IPS DF 4.7 (cell line): ENCODE measurements around the gene CTSE.
"Not testable (repeated sequence)": the region's sequence is repeated elsewhere in the genome, so short reads cannot be mapped to it uniquely, and the experiment has no call there.

Experiments
- DNase-seq: peaks from one replicate; pipeline ENCODE4 v3.0.0-alpha.2; 2013; ENCODE audit warnings: low spot score; ENCODE audit errors: extremely low read depth

The CTSE gene

DNA sequence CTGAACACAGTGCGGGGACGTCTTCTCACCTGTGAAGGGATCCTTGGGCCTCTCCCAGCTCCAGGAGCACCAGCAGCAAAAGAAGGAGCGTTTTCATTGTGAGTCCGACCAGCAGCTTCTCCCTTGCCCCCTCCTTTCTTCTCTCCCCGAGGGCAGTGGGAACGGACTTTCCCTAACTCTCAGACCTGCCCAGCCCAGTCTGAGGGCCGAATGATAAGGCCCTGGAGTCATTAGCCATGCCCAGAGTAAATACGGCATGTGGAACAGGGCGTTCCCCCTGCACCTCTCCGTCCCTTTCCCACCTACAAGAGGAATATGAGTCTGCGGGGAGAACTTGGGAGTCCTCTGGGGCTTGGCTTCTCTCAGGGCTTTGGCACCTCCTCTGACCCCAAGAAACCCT, at the start of gene CTSE:
TSS of gene CTSE (minus strand) at position 201 of the 400 bp plus-strand sequence. CDS start at position 97, 104 bp downstream.
- no peak for DNase-seq

DNA sequence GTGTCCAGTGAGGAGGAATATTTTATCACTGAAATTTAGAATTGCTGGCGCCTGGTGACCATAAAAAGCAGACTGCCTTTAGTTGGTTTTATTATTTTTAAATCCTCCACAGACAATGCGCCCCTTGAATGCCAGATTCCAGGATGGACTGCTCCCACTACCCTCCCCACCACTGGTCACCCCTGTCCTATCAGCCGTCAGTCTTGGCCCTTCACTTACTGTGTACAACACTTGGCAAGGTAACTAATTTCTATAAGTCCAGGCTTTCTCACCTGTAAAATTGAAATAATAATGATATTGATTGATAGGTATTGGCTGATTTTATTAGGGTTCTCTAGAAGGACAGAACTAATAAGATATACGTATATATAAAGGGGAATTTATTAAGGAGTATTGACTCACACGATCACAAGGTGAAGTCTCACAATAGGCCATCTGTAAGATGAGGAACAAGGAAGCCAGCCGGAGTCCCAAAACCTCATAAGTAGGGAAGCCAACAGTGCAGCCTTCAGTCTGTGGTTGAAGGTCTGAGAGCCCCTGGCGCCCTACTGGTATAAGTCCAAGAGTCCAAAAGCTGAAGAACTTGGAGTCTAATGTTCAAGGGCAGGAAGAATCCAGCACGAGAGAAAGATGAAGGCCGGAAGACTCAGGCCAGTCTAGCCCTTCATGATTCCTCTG, 47.1 kb upstream of the CTSE start:
- no peak for DNase-seq

DNA sequence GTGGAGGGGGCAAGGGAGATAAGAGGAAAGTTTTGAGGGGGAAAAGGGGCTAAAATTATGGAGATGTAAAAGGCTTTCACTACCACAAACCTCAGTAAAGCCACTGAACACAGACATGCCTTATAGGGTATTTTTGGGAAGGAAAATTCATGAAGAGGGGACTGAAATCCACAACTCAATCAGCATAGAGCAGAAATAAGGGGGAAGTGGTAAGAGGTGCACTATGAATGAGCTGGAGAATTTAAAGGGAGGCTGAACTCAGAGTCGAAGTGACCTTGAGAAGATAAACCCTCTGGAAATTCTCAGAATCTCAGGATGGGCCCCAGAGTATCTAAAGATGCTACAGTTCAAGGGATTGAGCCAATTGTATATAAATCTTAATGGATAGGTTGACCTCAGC, 44.6 kb upstream of the CTSE start:
- DNase-seq = no peak

DNA sequence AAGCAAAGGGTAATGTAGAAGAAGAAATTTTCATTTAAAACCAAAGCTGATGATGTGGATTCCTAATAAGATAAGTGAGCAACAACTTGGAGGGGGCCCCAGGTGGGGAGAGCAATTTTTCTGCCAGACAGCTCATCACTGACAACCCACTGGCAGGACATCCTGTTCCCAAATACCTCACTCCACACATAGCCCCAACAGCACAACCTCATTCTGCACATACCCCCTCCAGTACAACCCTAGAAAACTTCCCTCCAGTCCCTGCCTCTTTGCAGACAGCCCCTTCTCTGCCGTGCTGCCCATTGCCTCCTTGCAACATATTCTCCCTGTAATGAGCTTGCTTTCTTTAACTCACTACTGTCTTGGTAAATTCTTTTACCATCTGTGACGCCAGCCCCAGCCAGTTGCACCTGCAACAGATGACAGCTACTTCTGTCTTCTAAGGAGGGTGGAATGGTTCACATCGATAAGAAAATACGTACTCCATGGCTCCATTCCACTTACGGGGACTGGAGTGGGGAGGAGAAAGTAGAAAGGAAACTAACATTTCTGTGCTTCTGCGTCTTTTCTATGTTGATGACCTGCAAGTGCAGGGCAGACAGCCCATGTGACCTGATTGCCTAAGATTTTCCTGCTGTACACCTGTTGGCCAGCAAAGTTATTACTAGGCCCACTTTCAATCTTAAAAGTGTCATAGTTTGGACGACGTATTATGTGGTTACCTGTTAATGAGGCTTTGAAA, 44.0 kb upstream of the CTSE start:
- no peak for DNase-seq

DNA sequence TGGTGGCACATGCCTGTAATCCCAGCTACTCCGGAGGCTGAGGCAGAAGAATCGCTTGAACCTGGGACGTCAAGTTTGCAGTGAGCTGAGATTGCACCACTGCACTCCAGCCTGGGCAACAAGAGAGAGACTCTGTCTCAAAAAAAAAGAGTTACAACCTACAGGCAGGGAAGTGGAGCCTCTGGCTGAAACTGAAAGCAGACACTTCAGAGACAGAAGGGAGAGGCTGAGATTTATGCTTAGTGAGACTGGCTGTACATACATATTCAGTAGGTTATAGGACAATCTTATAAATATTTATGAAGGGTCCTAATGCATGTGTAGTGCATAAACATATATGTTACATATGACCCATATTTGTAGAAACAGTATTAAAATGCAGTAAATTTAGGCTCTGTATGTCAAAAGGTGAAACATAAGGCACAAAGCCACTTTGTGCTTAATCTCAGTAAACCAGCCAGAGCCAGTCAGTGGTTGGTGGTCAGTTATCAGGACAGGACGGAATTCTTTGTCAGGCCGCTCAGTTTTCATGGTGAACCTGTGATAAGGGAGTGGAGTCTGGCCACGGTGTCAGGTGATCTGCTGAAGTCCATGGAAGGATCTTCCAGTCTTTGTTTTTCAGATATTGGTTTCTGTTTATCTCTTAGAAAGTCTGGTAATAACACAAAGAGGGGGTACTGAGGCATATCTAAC, 42.9 kb upstream of the CTSE start:
- no peak for DNase-seq

DNA sequence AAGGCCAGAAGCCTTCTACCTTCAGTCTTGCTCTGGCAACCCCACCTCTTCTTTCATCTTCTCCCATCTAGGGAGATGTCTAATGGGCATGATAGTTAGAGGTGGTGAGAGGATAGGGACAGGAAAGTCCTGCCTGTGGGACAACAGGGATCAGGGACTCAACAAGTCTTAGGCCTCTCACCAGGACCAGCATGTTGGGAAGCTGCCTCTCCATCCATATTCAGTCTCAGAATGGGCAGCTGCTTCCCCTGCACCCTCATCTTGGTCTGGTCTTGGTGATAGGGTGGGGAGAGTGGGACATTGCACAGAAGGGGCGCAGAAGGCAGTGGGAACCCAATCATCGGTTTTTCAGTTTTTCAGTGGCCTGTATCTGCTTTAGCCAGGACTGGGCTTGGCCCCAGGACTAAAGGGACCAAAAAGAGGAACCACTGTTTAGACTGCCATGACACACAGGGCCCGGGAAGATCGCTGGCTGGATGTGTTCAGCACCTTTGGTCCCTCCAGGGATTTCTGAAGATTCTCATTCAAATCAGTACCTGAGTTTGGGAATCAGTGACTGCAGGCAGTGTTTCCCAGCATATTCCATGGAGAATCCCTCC, 42.0 kb upstream of the CTSE start:
- no peak for DNase-seq

DNA sequence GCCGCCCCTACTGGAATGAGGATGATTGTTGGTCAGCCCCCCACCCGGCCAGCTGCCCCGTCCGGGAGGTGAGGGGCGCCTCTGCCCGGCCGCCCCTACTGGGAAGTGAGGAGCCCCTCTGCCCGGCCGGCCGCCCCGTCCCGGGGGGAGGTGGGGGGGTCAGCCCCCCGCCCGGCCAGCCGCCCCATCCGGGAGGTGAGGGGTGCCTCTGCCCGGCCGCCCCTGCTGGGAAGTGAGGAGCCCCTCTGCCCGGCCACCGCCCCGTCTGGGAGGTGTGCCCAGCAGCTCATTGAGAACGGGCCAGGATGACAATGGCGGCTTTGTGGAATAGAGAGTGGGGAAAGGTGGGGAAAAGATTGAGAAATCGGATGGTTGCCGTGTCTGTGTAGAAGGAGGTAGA, 40.8 kb upstream of the CTSE start:
- DNase-seq = not testable (repeated sequence)

DNA sequence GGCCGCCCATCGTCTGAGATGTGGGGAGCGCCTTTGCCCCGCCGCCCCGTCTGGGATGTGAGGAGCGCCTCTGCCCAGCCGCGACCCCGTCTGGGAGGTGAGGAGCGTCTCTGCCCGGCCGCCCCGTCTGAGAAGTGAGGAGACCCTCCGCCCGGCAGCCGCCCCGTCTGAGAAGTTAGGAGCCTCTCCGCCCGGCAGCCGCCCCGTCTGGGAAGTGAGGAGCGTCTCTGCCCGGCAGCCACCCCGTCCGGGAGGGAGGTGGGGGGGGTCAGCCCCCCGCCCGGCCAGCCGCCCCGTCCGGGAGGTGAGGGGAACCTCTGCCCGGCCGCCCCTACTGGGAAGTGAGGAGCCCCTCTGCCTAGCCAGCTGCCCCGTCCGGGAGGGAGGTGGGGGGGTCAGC, 40.3 kb upstream of the CTSE start:
- not testable (repeated sequence) for DNase-seq

DNA sequence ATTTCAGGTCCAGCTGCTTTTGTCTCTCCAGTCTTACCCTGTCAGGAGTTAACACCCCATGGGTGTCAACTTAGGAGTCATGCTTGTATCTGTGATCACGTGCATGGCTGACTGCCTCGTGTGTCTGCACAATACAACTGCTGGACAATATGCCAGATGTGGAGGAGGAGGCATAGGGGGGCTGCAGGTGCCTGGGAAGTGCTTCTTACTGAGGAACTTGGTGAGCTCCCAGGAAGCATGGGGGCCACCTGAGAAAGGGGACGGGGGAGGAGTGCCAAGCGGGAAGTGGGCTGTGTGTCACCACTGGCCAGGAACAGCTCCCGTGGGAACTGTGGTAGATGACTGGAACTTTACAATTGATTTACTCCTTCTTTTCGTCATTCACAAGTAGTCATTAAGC, 38.8 kb upstream of the CTSE start:
- DNase-seq = no peak

DNA sequence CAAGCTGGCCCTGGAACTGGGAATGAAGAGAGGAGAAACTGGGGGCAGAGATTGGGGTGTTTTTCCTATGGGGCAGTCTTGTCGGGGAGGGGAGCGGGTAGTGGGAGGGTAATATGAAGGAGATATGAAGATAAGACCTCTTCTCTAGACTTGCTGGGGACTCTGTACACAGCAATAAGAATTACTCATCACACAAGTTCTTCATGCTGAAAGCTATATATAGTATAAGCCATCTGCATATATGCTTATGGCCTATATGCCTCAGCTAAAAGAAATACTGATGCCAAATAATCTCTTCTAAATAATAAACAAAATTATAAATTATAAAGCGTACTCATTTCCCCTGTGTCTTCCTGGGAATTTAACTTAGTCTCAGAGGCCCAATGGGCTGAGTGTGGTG, 37.1 kb upstream of the CTSE start:
- DNase-seq = no peak

DNA sequence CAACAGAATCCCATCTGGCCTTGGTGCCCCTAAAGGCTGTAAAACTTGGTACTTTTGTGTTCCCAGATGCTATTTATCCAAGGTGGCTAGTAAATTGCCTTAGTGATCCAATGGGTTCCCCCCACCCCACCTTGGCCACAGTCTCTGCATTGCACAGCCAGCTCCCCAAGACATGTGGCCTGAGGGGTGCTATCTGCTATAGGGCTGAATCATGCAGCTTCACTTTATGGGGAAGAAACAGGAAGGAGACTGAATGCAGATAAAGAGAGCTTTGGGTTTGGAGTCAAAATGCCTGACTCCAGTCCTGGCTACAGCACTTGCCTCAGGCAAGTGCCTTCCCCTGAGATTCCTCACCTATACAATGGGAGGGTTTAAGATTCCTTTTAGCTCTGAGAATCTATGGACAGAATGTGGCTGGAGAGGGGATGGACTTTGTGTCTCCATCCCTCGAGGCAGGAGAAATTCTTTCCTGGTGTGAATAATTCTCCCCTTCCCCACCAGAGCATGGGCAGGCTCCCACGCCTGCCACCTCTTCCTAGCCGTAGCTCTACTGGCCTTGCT, 35.7 kb upstream of the CTSE start:
- DNase-seq = no peak

DNA sequence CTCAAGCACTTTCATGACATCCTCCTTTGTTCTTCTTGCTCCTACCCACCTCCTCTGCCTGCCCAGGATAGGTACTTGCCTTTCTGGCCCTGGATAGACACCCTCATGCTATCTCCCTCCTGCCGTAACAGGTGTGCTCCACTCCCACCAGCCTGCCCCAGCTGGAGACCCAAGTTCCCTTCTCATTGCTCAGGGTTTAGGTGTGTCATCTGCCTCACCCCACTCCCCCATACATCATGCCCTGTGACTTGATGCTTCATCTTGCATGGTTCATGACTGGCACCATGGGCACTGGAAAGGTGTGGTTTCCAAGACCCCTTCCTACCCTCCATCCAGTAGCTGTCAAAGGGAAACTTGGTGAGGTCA, 35.2 kb upstream of the CTSE start:
- no peak for DNase-seq

DNA sequence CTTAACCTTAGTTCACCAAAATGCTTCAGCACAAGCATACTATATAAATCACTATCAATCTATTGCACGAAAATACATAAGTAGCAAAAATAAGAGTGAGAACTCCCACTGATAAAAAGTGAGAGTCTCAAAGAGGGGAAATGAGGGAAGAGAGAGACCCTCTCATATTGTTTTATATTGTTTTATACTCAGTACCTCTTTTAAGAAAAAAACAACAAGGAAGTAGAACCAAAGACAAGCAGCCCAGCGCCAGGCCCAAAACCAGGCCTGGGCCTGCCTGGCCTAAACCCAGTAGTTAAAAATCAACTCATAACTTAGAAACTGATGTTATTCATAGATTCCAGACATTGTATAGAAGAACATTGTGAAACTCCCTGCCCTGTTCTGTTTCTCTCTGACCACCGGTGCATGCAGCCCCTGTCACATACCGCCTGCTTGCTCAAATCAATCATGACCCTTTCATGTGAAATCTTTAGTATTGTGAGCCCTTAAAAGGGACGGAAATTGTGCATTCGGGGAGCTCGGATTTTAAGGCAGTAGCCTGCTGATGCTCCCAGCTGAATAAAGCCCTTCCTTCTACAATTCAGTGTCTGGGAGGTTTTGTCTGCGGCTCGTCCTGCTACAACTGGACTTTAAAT, 34.7 kb upstream of the CTSE start:
- not testable (repeated sequence) for DNase-seq

DNA sequence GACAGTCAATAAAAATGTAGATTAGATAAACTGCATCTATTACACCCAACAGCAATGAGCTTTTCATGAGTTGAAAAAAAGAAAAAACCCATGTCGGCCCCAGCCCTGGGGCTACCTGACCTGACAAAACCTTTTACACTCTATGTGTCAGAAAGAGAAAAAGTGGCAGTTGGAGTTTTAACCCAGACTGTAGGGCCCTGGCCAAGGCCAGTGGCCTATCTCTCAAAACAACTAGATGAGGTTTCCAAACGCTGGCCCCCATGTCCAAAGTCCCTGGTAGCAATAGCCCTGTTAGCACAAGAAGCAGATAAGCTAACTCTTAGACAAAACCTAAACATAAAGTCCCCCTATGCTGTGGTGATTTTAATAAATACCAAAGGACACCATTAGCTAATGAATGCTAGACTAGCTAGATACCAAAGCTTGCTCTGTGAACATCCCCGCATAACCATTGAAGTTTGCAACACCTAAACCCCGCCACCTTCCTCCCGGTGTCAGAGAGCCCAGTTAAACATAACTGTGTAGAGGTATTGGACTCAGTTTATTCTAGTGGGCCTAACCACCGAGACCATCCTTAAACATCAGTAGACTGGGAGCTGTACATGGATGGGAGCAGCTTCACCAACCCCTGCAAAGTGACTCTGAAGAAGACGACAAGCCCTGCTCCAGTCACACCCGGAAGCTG, 32.1 kb upstream of the CTSE start:
- DNase-seq = not testable (repeated sequence)

DNA sequence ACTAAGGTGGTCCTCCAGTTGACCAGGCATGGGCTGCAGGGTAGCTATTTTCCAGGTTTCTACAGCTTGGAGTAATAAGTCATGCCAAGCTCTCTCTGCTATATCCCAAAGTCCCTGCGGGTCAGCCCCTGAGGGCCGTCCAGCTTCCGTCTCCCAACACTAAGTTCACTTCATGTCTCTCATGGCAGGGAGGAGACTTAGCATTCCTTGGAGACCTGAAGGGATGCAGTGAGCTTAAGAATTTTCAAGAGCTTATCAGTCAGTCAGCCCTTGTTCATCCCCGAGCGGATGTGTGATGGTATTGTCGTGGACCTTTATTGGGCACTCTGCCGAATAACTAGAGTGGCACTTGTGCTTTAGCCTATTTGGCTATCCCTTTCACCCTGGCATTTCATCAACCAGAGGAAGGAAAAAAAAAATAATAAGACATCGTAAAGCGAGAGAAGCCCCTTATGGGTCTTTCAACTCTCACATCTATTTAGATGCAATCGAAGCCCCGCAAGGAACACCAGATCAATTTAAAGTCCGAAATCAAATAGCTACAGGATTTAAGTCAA, 31.5 kb upstream of the CTSE start:
- not testable (repeated sequence) for DNase-seq

DNA sequence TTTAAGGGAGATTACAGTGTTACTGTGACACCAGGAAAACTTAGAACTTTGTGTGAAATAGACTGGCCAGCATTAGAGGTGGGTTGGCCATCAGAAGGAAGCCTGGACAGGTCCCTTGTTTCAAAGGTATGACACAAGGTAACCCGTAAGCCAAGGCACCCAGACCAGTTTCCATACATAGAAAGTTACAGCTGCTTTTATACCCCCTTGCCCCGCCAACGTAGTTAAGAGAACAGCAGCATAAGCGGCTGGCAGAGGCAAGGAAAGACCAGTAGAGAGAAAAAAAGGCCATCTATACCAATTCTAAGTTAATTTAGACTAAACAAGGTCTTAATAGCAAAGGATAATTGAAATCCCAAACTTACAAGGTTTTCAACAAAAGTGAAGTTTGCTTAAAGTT, 29.9 kb upstream of the CTSE start:
- DNase-seq = not testable (repeated sequence)

DNA sequence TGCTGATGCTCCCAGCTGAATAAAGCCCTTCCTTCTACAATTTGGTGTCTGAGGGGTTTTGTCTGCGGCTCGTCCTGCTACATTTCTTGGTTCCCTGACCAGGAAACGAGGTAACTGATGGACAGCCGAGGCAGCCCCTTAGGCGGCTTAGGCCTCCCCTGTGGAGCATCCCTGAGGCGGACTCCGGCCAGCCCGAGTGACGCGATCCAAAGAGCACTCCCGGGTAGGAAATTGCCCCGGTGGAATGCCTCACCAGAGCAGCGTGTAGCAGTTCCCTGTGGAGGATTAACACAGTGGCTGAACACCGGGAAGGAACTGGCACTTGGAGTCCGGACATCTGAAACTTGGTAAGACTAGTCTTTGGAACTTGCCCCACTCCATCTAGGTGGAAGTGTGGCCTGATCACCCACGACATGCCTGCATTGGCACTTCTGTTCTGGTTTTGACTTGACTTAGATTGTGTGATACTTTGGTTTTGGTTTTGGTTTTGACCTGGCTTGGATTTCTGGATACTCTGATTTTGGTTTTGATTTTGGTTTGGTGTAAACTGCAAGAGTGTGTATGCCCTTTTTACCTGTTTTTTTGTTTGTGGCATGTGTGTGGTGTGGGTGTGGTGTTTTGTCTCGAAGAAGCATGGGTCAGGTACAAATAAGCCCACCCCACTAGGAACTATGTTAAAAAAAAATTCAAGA, 29.4 kb upstream of the CTSE start, which contains the start of gene RHEX:
TSS of gene RHEX (plus strand) at position 255 of the 692 bp plus-strand sequence. CDS start 44,656 bp downstream, outside the sequence.
- DNase-seq = not testable (repeated sequence)

DNA sequence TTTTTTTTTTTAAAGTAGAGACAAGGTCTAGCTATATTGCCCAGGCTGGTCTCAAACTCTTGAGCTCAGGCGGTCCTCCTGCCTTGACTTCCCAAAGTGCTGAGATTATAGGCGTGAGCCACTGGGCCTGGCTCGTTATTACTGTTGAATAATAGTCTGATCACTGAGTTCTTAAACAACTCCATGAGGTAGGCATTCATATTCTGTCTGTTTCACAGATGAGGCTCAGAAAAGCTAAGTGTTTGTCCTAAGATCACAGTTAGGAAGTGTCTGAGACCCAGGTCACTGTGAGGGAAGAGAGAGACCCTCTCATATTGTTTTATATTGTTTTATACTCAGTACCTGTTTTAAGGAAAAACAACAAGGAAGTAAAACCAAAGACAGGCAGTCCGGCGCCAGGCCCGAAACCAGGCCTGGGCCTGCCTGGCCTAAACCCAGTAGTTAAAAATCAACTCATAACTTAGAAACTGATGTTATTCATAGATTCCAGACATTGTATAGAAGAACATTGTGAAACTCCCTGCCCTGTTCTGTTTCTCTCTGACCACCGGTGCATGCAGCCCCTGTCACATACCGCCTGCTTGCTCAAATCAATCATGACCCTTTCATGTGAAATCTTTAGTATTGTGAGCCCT, 28.7 kb upstream of the CTSE start:
- DNase-seq = not testable (repeated sequence)

DNA sequence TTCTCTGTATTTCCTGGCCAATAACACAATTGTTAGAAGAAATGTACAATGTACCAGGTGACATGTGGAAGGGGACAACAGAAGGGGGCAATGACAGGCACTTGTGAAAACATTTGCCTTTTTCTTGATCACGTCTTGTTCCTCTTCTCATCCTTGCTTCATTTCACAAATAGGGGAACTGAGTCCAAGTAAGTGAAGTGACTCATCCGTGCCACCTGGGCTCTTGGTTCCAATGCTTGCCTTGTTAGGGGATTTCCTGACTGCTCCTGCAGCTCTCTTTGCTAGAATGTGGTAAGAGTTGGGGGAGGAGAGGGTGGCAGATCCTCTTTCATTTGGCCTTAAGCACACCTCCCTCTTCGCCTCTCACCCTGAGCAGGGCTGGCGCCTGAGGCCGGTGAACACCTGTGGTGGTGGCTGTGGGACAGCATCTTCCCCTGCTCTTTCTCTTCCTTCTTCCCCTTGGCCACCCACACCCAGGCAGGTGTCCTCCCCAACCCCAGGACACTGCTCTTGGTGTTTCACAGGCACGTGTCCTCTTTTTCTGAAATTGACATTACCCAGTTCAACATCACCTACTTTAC, 27.1 kb upstream of the CTSE start:
- no peak for DNase-seq
